Measurements from ENCODE around the gene FAM170B. TPM values are rescaled to one million over a fixed set of nuclear protein-coding genes. Genes with fewer than 3 reads are reported as not detected.

Gene FAM170B
- total RNA-seq, 2 experiments from 2014 or later: not detected

DNA sequence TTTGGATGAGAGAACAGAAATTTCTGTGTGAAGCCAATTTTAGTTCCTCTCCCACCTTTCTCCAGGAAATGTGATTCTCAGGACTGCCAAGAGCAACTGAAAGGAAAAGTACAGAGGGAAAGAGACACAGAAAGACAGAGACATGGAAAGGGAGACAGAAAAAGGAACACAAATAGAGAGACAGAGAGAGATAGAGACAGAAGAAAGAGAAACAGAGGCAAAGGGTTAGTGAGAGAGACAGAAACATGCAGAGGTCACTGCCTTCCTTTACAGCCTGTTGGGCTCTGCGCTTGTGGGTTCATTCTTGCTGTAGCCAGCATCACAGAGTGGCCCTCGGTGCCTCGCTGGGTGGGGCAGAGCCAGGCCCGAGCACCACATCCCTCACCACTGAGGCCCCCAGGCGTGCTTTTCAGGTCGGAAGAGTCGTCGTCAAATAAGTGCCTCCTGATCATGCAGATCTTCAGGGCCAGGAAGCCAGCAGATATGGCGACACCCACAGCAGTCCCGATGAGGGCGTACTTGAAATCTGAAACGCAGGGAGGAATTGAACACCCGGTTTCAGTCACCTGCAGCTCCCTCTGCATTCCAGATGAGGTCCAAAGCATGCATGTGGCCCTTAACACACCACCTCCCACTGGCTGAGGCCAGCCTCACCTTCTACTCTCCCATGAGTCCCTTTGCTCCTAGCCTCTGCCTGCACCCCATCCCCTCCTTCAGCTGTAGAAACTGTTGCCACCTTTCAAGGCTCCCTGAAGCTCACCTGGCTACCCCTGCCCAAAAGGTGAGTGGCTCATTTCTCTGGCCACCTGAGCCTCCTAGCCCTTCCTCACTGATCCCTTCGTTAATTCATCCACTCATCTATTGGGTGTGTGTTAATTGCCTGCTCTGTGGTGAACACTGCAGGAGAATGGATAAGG, 32.9 kb upstream of the FAM170B start:
- POLR2A ChIA-PET: no interaction called here
- intact Hi-C loops (cut with micrococcal nuclease): no loop called here
- no peak for TF ChIP-seq CTCF (IDR thresholded peaks at IDR 0.05)
- Mint-ChIP-seq H3K4me1 (ENCODE audit: low read depth) (peaks cover 12% of the 10 kb centered on the region), H3K27ac (peak overlapping the region; percentile 37), H3K36me3 (ENCODE audit: low read depth) (no peaks in the 10 kb centered on the region), H3K4me3 (no peak overlapping the region), H3K27me3 (no peaks in the 10 kb centered on the region), H3K9me3 (no peaks in the 10 kb centered on the region)
- ATAC-seq: no peak
- CTCF ChIA-PET: no interaction called here
- no peak for DNase-seq

- DNase-seq: no peak
- H3K4me1 Mint-ChIP-seq (ENCODE audit: low read depth): peaks cover 12% of the 10 kb centered on the region
Observed at GRCh38 chr10:49165821-49166483, 32.1 kb upstream of the FAM170B start.

DNA sequence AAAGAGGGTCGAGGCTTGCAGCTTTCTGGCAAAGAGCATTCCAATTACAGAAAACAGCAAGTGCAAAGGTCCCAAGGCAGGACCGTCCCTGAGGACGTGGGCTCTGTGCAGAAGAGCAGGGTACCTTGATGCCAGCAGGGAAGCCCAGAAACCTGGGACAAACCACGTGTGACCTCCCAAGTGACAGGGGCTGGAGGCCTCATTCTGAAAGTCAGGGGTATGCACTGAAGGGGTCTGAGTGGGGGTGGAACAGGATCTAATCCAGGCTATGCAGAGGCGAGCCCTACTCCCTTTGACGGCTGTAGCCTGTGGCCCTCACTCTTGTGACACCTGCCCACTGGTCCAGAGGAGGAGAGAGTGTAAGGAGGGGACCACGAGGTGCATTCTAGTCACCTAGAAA, 31.4 kb upstream of the FAM170B start:
- DNase-seq: no peak

More at GRCh38 chr10:49165821-49166483, 32.1 kb upstream of the FAM170B start:
- intact Hi-C loops (cut with micrococcal nuclease): no loop called here
- CTCF ChIA-PET: no interaction called here
- TF ChIP-seq CTCF (IDR thresholded peaks at IDR 0.05): no peak
- no peak for ATAC-seq
- Mint-ChIP-seq H3K27ac (peak overlapping the region; percentile 27), H3K9me3 (no peaks in the 10 kb centered on the region), H3K4me3 (no peak overlapping the region), H3K36me3 (ENCODE audit: low read depth) (no peaks in the 10 kb centered on the region), H3K27me3 (no peaks in the 10 kb centered on the region)
- POLR2A ChIA-PET: no interaction called here

DNA sequence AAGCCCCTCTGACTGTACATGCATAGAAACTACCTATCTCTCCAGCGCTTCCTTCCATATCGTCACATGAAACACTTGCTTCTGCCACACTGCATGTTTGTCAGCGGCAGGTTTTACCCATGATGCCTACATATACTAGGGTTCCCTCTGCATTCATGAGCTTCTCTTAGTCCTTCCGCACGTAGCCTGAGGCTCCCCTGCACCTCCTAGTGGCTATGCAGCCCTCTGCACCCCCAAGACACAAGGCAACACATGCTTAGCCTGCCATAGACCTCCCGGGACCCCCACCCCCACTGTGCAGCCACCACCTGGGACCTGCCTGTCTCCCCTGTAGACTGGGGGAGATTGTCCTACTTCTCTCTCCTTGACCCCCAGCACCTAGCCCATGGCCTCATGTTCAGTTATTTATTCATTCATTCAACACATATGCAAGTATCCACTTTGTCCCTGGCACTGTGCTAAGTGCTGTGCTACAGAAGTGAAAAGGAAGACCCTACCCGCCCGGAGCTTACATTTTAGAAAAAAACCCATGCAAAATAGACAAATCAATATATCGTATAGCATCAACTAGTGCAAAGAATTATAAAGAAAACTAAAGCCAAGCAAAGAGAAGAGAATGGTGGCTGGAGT, 30.9 kb upstream of the FAM170B start:
- Mint-ChIP-seq H3K27ac (no peak overlapping the region), H3K36me3 (ENCODE audit: low read depth) (no peaks in the 10 kb centered on the region), H3K27me3 (no peaks in the 10 kb centered on the region), H3K9me3 (no peaks in the 10 kb centered on the region), H3K4me1 (ENCODE audit: low read depth) (peaks cover 12% of the 10 kb centered on the region), H3K4me3 (no peak overlapping the region)
- CTCF ChIA-PET: interaction anchor here (0.9 to 2.2 kb wide), 6 partner anchors 24 to 509 kb away, joined by 3 to 10 read pairs (median 4); no protein-coding TSS in a partner anchor
- DNase-seq: peak; percentile 66
- peak; percentile 96 for ATAC-seq
- peak; percentile 64 for TF ChIP-seq CTCF (IDR thresholded peaks at IDR 0.05)
- intact Hi-C loops (cut with micrococcal nuclease): loop anchor here (5.0 kb wide), 1 partner anchor 182 kb away; no protein-coding TSS in a partner anchor
- POLR2A ChIA-PET: interaction anchor here (1.4 kb wide), 1 partner anchor 9 kb away, joined by 5 read pairs; no protein-coding TSS in a partner anchor

More for the DNA sequence above, 31.4 kb upstream of the FAM170B start:
- H3K9me3 Mint-ChIP-seq: no peaks in the 10 kb centered on the region
- peaks cover 12% of the 10 kb centered on the region for H3K4me1 Mint-ChIP-seq (ENCODE audit: low read depth)
- no peak overlapping the region for H3K4me3 Mint-ChIP-seq
- POLR2A ChIA-PET: no interaction called here
- intact Hi-C loops (cut with micrococcal nuclease): no loop called here
- no peaks in the 10 kb centered on the region for H3K27me3 Mint-ChIP-seq
- no peak overlapping the region for H3K27ac Mint-ChIP-seq
- ATAC-seq: no peak
- CTCF ChIA-PET: interaction anchor here (1.1 to 2.2 kb wide), 2 partner anchors 506 to 507 kb away, joined by 4 to 10 read pairs; no protein-coding TSS in a partner anchor
- no peaks in the 10 kb centered on the region for H3K36me3 Mint-ChIP-seq (ENCODE audit: low read depth)
- TF ChIP-seq CTCF (IDR thresholded peaks at IDR 0.05): no peak
